Endothelial cell of umbilical vein (primary cell): Measurements from ENCODE around the gene PFKP. TPM values are rescaled to one million over a fixed set of nuclear protein-coding genes. Genes with fewer than 3 reads are reported as not detected.

ENCODE experiments used
- BruUV-seq: library from RNA; stranded (reverse); fragments of 400-500 nt; replicated peaks from 2 replicates; lab custom pipeline; 2021; lab: Mats Ljungman, UMichigan
- CTCF ChIA-PET: fragments of 300-600, 350-600 bp; sonication (Branson Sonifier 250); formaldehyde crosslinking; loops from one replicate; lab custom pipeline; 2021; ENCODE audit warnings: antibody characterized with exemption, inconsistent platforms; lab: Charles Lee
- POLR2A ChIA-PET: fragments of 300-600, 350-600 bp; sonication (Branson Sonifier 250); formaldehyde crosslinking; loops from one replicate; lab custom pipeline; 2021; ENCODE audit warnings: antibody characterized with exemption, inconsistent platforms; lab: Charles Lee
- DNase-seq: peaks from one replicate; pipeline ENCODE4 v3.0.0-alpha.2; 2011; ENCODE audit warnings: low read depth, low spot score
- FAIRE-seq: peaks from 2 replicates; lab custom pipeline; 2011; peaks lifted over from hg19 to GRCh38; lab: Jason Lieb, UNC
- H2AFZ ChIP-seq: 2 replicates; pipeline ENCODE4 v1.6.0; 2012; ENCODE audit warnings: low read depth, low read length, control low read depth, inconsistent platforms
- H3K27ac ChIP-seq: 2 replicates; pipeline ENCODE4 v1.5.1; 2011; ENCODE audit warnings: low read depth, mild to moderate bottlenecking, control low read depth, low read length, moderate library complexity; ENCODE audit not compliant: insufficient read depth
- H3K27me3 ChIP-seq, 2 experiments: 2 replicates each; pipeline versions ENCODE4 v1.6.0 to v1.6.1; 2011; ENCODE audit warnings: low read length in 2 of 2, mixed read lengths in 1 of 2; ENCODE audit not compliant: control insufficient read depth in 2 of 2, insufficient read depth in 2 of 2
- H3K36me3 ChIP-seq, 2 experiments: 2 replicates in 1 of 2; 3 replicates in 1 of 2; pipeline ENCODE4 v1.5.1; 2011; ENCODE audit warnings: low read length in 2 of 2, mild to moderate bottlenecking in 1 of 2, moderate library complexity in 1 of 2; ENCODE audit not compliant: control insufficient read depth in 2 of 2, insufficient read depth in 2 of 2; ENCODE audit errors: extremely low read depth in 1 of 2
- H3K4me1 ChIP-seq: 3 replicates; pipeline ENCODE4 v1.5.1; 2011; ENCODE audit warnings: mild to moderate bottlenecking, low read length; ENCODE audit not compliant: control insufficient read depth, insufficient read depth; ENCODE audit errors: extremely low read depth
- H3K4me2 ChIP-seq: 2 replicates; pipeline ENCODE4 v1.6.1; 2011; ENCODE audit warnings: low read length, control low read depth, mixed read lengths; ENCODE audit not compliant: insufficient read depth
- H3K4me3 ChIP-seq, 3 experiments: fragments of 200-600 bp in 1 of 3; sonication (generic), shearing (Covaris generic) in 1 of 3; replicated peaks in 1 of 3; 2 replicates each; pipeline ENCODE4 v1.5.1; 2011 to 2016; ENCODE audit warnings: control low read depth in 3 of 3, low read length in 3 of 3, mild to moderate bottlenecking in 2 of 3, inconsistent platforms in 1 of 3, low read depth in 1 of 3, moderate library complexity in 1 of 3; ENCODE audit not compliant: insufficient read depth in 1 of 3
- H3K79me2 ChIP-seq: 2 replicates; pipeline ENCODE4 v1.6.0; 2012; ENCODE audit warnings: low read length, inconsistent platforms; ENCODE audit not compliant: control insufficient read depth, insufficient read depth
- H3K9ac ChIP-seq: replicated peaks from 2 replicates; pipeline ENCODE3; 2011; ENCODE audit warnings: low read length, control low read depth; ENCODE audit not compliant: insufficient read depth; ENCODE audit errors: extremely low read depth
- H3K9me1 ChIP-seq: replicated peaks from 3 replicates; pipeline ENCODE4 v1.6.0; 2011; ENCODE audit warnings: mild to moderate bottlenecking, low read length; ENCODE audit not compliant: control insufficient read depth, insufficient read depth; ENCODE audit errors: extremely low read depth
- H3K9me3 ChIP-seq: replicated peaks from 2 replicates; pipeline ENCODE4 v1.5.1; 2012; ENCODE audit warnings: low read length, inconsistent platforms; ENCODE audit not compliant: control insufficient read depth, insufficient read depth
- H4K20me1 ChIP-seq: replicated peaks from 2 replicates; pipeline ENCODE3; 2011; ENCODE audit warnings: mild to moderate bottlenecking, low read length; ENCODE audit not compliant: control insufficient read depth, insufficient read depth; ENCODE audit errors: extremely low read depth
- CTCF ChIP-seq, 2 donors: IDR thresholded peaks; 1 replicate in 1 of 2; 2 replicates in 1 of 2; pipeline ENCODE4 v1.5.1; 2011; ENCODE audit warnings: low read length in 2 of 2, mild to moderate bottlenecking in 2 of 2, moderate library complexity in 2 of 2, control low read depth in 1 of 2, inconsistent platforms in 1 of 2, low read depth in 1 of 2; ENCODE audit not compliant: insufficient read depth in 1 of 2; ENCODE audit errors: extremely low read depth in 1 of 2
- GATA2 ChIP-seq: IDR thresholded peaks from 2 replicates; pipeline ENCODE4 v1.7.0; 2011; ENCODE audit warnings: low read depth, mild to moderate bottlenecking, moderate library complexity, mixed read lengths, low read length; ENCODE audit not compliant: insufficient read length, insufficient read depth
- POLR2A ChIP-seq: IDR thresholded peaks from 2 replicates; pipeline ENCODE4 v1.6.1; 2012; ENCODE audit warnings: low read depth, mild to moderate bottlenecking, control low read depth, low read length
- dilution Hi-C: fragments of 300-500 bp; cut with MboI; formaldehyde crosslinking; loops from one replicate; pipeline ENCODE4 v1.15.0; 2019; ENCODE audit warnings: low sequenced_read_pairs; ENCODE audit not compliant: extremely low pct_ligation_motif_present
- intact Hi-C: fragments of 100-400 bp; cut with micrococcal nuclease; formaldehyde crosslinking; loops from one replicate; pipeline ENCODE4 v1.10.0; 2022
- polyA plus RNA-seq, 4 experiments: library from polyadenylated mRNA; depleted of rRNA in 3 of 4; stranded (reverse) in 3 of 4; unstranded in 1 of 4; fragments of >200 nt; gene quantifications; 2 replicates each; pipeline versions ENCODE4 v1.2.1 to v1.2.3, GENCODE V29; 2011 to 2012; ENCODE audit warnings: missing spikeins in 1 of 4
- total RNA-seq: library from RNA; stranded (reverse); gene quantifications from 2 replicates; pipeline ENCODE4 v1.2.3, GENCODE V29; 2021

The PFKP gene
- total and polyA plus RNA-seq, 2 donors (not counting 3 experiments of a cell fraction or from before 2014, with no cell fraction given) = 185 to 359 TPM

DNA sequence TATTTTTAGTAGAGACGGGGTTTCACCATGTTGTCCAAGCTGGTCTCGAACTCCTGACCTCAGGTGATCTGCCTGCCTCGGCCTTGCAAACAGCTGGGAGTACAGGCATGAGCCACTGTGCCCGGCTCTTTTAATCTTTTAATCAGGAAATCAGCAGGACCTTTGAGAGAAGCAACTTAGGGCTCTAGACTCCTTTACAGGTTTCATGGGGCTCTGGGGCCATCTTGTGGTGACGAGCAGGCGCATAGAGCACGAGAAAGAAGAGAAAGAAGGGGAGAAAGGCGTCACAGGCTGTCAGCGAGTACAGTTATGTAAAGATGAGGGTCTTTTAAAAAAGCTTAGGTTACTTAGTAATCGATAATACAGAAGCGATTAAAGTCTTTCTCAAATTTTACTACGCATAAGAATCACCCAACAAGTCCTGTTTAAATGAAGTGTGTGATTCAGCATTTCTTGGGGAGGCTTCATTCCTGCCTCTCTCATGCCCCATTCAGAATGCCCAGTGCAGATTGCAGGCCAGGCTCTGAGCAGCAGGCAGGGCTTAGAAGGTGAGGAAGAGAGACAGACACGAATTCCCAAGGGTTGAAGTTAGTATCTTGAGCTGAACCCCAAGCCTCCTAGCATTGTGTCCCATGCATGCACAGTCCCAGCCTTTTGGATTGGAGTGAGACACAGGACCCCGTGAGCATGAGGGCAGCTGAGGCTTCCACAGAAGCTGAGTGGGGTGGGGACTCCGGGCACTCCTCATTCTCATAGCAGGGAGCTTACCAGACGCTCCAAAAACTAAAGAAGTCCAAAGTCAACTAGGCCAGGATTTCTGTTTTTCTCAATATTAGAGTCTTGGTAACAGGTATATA lies 23.6 kb upstream of the PFKP start:
- H3K4me1 ChIP-seq = peaks cover 24% of the 10 kb centered on the region
- no TSS peak for BruUV-seq
- no peaks in the 10 kb centered on the region for H3K36me3 ChIP-seq
- intact Hi-C loops (loop anchor here (1.0 to 5.0 kb wide), 3 partner anchors 66 to 1933 kb away; no protein-coding TSS in a partner anchor), dilution Hi-C loops (loop anchor here (25.0 kb wide), 1 partner anchor 206 kb away; no protein-coding TSS in a partner anchor)
- no peak overlapping the region for H3K4me3 ChIP-seq
- ChIA-PET POLR2A (no interaction called here), CTCF (interaction anchor here (0.9 to 4.8 kb wide), 18 partner anchors 11 to 1998 kb away, joined by 3 to 102 read pairs (median 4); no protein-coding TSS in a partner anchor)
- H3K27ac ChIP-seq = no peak overlapping the region
- H3K27me3 ChIP-seq = peaks cover 1 to 2% of the 10 kb centered on the region in 2 experiments
- no peaks in the 10 kb centered on the region for H3K9me3 ChIP-seq
- H3K79me2 ChIP-seq = no peaks in the 10 kb centered on the region
- H2AFZ ChIP-seq = peak overlapping the region; percentile 16
- no peaks in the 10 kb centered on the region for H4K20me1 ChIP-seq
- peak; percentile 58 for TF ChIP-seq GATA2
- TF ChIP-seq CTCF (IDR thresholded peaks at IDR 0.05; ENCODE audit: extremely low read depth in 1 of 2, insufficient read depth in 1 of 2, low read depth in 1 of 2, low read length in 2 of 2) = peak; percentile 79 to 83
- TF ChIP-seq POLR2A = no peak
- H3K9me1 ChIP-seq = no peaks in the 10 kb centered on the region
- no peak overlapping the region for H3K4me2 ChIP-seq
- peak; percentile 75 for DNase-seq
- no peak overlapping the region for H3K9ac ChIP-seq
- FAIRE-seq = peak; percentile 77
